Right forelimb (tissue), 1 donor: Measurements from ENCODE around the gene MRTFA.
"Not testable (repeated sequence)": the region's sequence is repeated elsewhere in the genome, so short reads cannot be mapped to it uniquely, and the experiment has no call there.

Experiments
- DNase-seq: peaks from one replicate; pipeline ENCODE4 v3.0.0-alpha.2; 2018

MRTFA gene

DNA sequence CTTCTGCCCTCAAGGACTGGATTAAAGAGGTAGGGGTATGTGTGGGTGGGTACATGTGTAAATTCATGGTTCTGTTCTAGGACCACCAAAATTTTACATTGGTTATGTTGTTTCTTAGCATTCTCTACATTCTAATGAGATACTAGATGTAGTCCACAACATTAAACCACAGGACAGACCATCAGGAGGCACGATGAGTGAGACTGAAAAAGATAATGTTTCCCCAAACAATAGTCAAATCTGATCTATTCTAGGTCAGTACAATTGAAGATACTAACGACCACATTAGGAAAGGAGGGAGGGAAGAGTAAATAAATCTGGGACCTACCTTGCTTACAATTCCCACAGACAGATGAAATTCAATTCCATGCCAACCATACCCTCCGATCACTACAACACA is 42.2 kb downstream of the MRTFA start:
- no peak for DNase-seq

- DNase-seq, result no peak
These were observed 42.9 kb downstream of the MRTFA start for GRCh38 chr22:40593460-40594273.

- no peak for DNase-seq
These were observed 44.0 kb downstream of the MRTFA start for GRCh38 chr22:40592352-40593113.

DNA sequence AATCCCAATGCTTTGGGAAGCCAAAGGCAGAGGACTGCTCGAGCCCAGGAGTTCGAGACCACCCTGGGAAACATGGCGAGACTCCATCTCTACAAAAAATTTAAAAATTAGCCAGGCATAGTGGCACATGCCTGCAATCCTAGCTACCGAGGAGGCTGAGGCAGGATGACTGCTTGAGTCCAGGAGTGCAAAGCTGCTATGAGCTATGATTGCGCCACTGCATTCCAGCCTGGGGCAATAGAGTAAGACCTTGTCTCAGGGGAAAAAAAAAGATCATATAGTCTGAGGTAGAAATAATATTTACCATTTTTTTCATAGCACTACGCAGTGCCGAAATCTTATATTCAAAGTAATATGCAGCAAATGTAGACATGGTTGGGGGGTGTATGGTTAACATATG is 47.8 kb downstream of the MRTFA start:
- DNase-seq, result no peak

- no peak for DNase-seq
These were observed 49.7 kb downstream of the MRTFA start for GRCh38 chr22:40586781-40587180.

DNA sequence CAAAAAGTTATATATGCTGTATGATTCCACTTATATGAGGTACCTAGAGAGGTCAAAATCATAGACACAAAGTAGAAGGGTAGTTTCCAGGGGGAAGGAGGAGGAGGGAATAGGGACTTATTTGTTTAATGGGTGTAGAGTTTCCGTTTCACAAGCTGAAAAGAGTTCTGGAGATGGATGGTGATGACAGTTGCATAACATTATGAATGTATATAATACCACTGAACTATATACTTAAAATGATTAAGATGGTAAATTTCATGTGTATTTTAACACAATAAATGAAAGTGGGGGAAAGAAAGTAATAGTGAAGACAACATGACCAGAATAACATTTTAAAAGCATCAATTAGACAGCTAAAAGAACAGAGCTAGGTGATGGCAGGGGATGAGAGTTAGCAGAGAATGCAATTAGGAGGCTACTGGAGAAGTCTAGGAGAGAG is 51.2 kb downstream of the MRTFA start:
- DNase-seq, result no peak

GRCh38 chr22:40584766-40585165 is 51.8 kb downstream of the MRTFA start:
- not testable (repeated sequence) for DNase-seq

GRCh38 chr22:40583053-40583741 is 53.3 kb downstream of the MRTFA start:
- DNase-seq, result no peak

- no peak for DNase-seq
These were observed 54.5 kb downstream of the MRTFA start for GRCh38 chr22:40582063-40582462.

- no peak for DNase-seq
These were observed 55.9 kb downstream of the MRTFA start for GRCh38 chr22:40580631-40581030.

DNA sequence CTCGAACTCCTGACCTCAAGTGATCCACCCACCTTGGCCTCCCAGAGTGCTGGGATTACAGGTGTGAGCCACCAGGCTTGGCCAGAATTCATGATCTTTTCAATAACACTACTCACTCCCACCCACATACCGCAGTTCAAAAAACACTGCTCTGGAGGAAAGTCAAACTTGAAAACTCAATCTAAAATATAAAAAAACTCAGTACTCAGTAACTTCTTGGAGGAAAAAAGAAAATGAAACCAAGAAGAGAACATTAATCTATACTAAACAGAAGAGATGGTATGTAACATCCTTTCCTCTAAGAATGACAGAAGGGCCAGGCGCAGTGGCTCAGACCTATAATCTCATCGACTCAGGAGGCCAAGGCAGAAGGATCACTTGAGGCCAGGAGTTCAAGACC is 58.3 kb downstream of the MRTFA start:
- no peak for DNase-seq

DNA sequence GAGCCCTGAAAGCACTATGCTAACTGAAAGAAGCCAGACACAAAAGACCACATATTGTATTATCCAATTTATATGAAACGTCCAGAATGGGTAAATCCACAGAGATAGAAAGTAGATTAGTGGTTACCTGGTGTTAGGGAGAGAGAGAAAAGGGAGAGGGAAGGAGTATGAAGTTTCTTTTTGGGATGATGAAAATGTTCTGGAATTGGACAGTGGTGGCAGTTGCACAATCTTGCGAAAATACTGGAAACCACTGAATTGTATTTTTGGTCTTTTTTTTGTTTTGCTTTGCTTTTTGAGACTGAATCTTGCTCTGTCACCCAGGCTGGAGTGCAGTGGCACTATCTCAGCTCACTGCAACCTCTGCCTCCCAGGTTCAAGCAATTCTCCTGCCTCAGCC is 63.5 kb downstream of the MRTFA start:
- no peak for DNase-seq

DNA sequence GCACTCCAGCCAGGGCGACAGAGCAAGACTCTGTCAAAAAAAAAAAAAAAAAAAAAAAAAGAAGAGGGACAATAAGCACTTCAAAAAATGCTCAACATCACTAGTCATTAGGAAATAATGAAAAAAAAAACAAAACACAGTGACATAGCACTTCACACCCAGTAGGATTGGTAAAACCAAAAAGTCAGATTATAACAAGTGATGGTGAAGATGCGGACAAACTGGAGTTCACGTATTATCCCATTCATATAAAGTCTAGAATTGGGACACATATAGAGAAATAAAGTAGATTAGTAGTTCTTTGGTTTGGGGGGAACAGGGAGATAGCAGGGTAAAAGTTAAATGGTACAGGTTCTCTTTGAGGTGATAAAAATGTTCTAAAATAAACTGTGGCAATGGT is 64.6 kb downstream of the MRTFA start:
- DNase-seq, result no peak

DNA sequence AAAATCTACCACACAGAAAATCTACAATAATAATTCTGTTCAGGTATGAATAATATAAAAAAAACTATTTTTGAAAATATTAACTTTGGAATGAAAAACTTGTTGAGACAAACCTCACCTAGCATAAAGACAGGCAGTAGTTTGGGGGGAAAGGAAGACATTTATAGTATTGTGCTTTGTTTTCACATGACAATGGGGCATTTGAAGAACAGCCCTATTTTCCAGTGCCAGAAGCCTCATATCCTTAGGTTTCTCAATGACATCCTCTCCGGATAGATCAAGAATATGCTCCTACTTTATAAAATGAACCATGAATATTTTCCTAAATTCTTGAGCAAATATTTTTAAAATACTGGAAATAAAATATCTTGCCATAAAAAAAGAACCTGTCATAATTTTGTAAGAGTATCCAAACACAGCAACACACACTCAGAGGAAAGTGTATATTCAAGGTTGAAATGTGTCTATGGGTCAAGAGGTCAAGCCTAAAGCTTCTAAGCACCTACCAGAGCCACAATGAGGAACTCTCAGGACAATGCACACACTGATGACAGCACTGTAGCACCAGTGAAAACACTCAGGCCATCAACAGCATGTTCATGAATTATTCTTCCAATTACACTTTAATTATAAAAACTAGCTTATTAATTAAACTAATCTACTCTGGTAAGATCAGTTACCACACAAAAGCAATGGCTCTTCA is 68.7 kb downstream of the MRTFA start:
- no peak for DNase-seq

DNA sequence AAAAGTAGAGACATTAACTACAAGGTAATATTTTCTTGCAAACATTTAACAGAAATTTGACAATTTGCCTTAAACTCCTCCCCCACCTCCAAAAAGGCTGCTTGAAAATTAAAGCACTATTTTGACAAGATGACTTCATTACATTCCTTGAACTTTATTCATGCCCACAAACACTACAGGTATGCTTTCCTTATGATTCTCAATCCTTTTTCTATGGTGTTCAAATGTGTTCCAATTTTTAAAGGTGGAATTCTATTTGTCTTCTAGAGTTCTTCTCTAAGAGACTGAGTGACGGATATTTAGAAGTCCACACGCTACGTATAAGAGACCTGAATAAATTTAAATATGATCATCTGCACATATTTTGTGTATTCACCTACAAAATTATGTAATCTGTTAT is 69.4 kb downstream of the MRTFA start:
- no peak for DNase-seq

- no peak for DNase-seq
These were observed 75.5 kb downstream of the MRTFA start for GRCh38 chr22:40560994-40561515.

GRCh38 chr22:40560551-40560950 is 76.0 kb downstream of the MRTFA start:
- no peak for DNase-seq

DNA sequence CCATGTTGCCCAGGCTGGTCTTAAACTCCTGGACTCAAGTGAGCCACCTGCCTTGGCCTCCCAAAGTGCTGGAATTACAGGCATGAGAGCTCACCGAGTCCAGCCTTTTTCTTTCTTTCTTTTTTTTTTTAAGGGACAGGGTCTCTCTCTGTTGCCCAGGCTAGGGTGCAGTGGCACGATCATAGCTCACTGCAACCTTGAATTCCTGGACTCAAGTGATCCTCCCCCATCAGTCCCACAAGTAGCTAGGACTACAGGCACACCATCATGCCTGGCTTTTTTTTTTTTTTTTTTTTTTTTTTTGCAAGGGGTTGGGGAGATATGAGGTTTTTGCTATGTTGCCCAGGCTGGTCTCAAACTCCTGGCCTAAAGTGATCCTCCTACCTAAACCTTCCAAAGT is 78.5 kb downstream of the MRTFA start:
- no peak for DNase-seq

GRCh38 chr22:40556641-40557040 is 79.9 kb downstream of the MRTFA start:
- no peak for DNase-seq

DNA sequence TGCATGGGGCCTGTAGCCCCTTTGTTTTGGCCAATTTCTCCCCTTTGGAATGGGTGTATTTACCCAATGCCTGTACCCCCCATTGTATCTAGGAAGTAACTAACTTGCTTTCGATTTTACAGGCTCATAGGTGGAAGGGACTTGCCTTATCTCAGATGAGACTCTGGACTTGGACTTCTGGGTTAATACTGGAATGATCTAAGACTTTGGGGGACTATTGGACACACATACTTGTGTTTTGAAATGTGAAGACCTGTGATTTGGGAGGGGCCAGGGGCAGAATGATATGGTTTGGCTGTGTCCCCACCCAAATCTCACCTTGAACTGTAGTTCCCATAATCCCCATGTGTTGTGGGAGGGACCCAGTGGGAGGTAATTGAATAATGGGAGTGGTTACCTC is 82.5 kb downstream of the MRTFA start:
- not testable (repeated sequence) for DNase-seq

- DNase-seq, result no peak
These were observed 83.4 kb downstream of the MRTFA start for GRCh38 chr22:40553014-40553554.

DNA sequence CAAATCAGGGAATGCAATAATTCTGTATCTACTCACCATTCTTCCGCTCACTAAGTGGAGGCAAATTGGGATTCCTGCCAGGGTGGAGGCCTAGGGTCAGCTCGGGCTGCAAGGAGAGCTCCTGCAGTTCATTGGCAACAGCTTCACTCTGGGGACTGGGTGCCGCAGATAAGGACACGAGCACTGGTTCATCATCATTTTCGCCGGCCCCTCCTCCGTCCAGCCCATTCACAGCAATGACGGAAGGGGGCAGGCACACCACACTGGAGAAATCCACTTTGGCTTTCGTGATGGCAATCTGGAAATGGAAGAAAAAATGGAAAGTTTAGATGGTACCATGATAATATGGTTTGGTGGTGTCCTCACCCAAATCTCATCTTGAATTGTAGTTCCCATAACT is 84.4 kb downstream of the MRTFA start:
- DNase-seq, result no peak
